Peyer's patch (tissue), 4 donors: ENCODE data around the gene CTNNA2. TPM values are rescaled to one million over a fixed set of nuclear protein-coding genes. Genes with fewer than 3 reads are reported as not detected.

Experiments
- DNase-seq, 3 donors: peaks; one replicate each; pipeline ENCODE4 v3.0.0-alpha.2; 2017 to 2019
- H3K27ac ChIP-seq, 4 donors: fragments of 200-600 bp; sonication (generic); one replicate each; pipeline ENCODE4 v1.5.1; 2016 to 2019
- H3K27me3 ChIP-seq, 2 donors: fragments of 200-600 bp; sonication (generic); one replicate each; pipeline ENCODE4 v1.5.1; 2019
- H3K36me3 ChIP-seq, 3 donors: fragments of 200-600 bp; sonication (generic); one replicate each; pipeline ENCODE4 v1.5.1; 2016 to 2019
- H3K4me1 ChIP-seq, 4 donors: fragments of 200-600 bp; sonication (generic); one replicate each; pipeline ENCODE4 v1.5.1; 2016 to 2019
- H3K4me3 ChIP-seq, 4 donors: fragments of 200-600 bp; sonication (generic); 1 replicate in 3 of 4; 2 replicates in 1 of 4; pipeline ENCODE4 v1.5.1; 2016 to 2019; ENCODE audit warnings: mild to moderate bottlenecking in 1 of 4
- H3K9me3 ChIP-seq, 4 donors: fragments of 200-600 bp; sonication (generic); one replicate each; pipeline ENCODE4 v1.5.1; 2016 to 2019; ENCODE audit warnings: mild to moderate bottlenecking in 1 of 4
- POLR2A ChIP-seq, 2 donors: fragments of 450-650 bp; IDR thresholded peaks; one replicate each; pipeline ENCODE4 v1.5.1; 2017; ENCODE audit warnings: antibody characterized with exemption in 2 of 2, mild to moderate bottlenecking in 2 of 2, moderate library complexity in 2 of 2
- total RNA-seq, 4 donors: library from RNA; depleted of rRNA; stranded (reverse); fragments of >200 nt; gene quantifications; one replicate each; pipeline ENCODE4 v1.1.0, GENCODE V29; 2016
- TF ChIP-seq, protein P1 (sequence below), 6 experiments: fragments of 450-650 bp in 4 of 6; fragments of 200-600 bp in 2 of 6; sonication (generic) in 1 of 6; IDR thresholded peaks; one replicate each; pipeline ENCODE4 v1.5.1; 2017 to 2019; ENCODE audit warnings: antibody characterized with exemption in 6 of 6, mild to moderate bottlenecking in 3 of 6, moderate library complexity in 1 of 6

CTNNA2 gene
- total RNA-seq, 4 donors from 2014 or later = 0.67 to 5.3 (median 0.88) TPM; not detected in 1

DNA sequence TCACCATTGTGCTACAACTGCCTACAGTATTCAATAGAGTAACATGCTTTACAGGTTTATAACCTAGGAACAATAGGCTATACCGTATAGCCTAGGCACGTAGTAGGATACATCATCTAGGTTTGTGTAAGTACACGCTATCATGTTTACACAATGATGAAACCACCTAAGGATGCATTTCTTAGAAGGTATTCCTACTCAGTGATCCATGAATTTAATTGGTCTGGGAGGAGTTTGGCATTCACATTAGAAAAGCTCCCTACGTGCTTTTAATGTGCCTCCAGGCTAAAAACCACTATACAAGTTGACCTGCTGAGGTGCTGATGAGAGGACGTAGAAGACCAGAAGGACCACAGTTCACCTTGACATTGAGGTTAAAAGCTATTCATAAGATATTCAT, 946.2 kb downstream of the CTNNA2 start:
- H3K4me1 ChIP-seq = no peaks in the 10 kb centered on the region
- TF ChIP-seq, protein P1, sequence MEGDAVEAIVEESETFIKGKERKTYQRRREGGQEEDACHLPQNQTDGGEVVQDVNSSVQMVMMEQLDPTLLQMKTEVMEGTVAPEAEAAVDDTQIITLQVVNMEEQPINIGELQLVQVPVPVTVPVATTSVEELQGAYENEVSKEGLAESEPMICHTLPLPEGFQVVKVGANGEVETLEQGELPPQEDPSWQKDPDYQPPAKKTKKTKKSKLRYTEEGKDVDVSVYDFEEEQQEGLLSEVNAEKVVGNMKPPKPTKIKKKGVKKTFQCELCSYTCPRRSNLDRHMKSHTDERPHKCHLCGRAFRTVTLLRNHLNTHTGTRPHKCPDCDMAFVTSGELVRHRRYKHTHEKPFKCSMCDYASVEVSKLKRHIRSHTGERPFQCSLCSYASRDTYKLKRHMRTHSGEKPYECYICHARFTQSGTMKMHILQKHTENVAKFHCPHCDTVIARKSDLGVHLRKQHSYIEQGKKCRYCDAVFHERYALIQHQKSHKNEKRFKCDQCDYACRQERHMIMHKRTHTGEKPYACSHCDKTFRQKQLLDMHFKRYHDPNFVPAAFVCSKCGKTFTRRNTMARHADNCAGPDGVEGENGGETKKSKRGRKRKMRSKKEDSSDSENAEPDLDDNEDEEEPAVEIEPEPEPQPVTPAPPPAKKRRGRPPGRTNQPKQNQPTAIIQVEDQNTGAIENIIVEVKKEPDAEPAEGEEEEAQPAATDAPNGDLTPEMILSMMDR (IDR thresholded peaks at IDR 0.05) = no peak
- TF ChIP-seq POLR2A (IDR thresholded peaks at IDR 0.05) = no peak
- DNase-seq = no peak
- H3K36me3 ChIP-seq = no peaks in the 10 kb centered on the region
- no peak overlapping the region for H3K27ac ChIP-seq
- no peaks in the 10 kb centered on the region for H3K27me3 ChIP-seq
- H3K9me3 ChIP-seq = no peaks in the 10 kb centered on the region
- H3K4me3 ChIP-seq = no peak overlapping the region

DNA sequence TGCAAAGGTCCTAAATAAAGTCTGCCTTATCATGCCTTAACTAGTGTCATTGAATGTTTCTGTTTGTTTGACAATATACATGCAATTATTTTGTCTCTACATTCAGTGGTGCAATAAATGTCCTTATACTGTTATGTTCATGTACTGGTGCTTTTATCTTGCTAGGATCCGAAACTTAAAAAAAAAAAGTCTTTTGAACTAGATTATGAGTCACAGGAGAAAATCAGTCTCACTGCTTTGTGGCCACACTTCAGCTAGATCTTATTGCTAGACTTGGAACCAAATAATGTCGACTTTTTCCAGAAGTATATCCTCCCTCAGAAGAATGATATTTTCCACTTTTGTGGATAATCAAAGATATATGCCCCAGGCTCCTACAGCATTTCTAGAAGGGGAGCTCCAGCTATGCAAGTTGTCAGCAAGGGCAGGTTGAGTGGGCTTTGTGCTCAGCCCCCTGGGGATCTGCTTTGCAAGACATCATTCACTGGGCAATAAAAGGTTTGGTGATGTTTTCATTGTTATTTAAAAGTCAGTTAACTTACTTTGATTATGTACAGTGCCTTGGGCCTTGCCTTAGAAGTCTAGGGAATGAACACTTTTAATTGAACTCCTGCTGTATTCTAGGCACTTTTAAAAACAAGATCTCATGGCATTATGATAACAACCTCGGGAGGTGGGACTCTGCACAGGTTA, 948.8 kb downstream of the CTNNA2 start:
- no peak overlapping the region for H3K27ac ChIP-seq
- no peak overlapping the region for H3K4me3 ChIP-seq
- DNase-seq = no peak
- no peaks in the 10 kb centered on the region for H3K9me3 ChIP-seq
- no peaks in the 10 kb centered on the region for H3K36me3 ChIP-seq
- H3K27me3 ChIP-seq = no peaks in the 10 kb centered on the region
- H3K4me1 ChIP-seq = no peaks in the 10 kb centered on the region
- TF ChIP-seq, protein P1 (IDR thresholded peaks at IDR 0.05) = no peak
- TF ChIP-seq POLR2A (IDR thresholded peaks at IDR 0.05) = no peak

DNA sequence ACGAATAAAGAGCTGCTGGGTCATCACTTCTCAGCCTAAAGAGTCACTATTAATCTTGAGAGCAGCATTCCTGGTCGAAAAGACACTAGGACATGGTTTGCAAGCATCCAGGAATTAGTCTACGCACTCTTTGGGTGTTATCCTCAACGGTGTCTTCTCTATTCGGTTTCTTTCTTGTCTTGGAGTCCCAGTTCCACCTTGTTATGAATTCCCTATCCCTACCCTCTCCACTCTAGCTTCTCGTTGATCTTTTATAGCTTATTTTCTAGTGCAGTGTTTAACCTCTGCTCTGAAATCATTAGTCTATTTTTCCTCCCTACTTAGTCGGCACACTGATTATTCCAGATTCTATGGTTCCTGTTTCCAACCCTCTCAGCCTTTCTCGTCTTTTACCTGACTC, 949.8 kb downstream of the CTNNA2 start:
- TF ChIP-seq, protein P1 (IDR thresholded peaks at IDR 0.05) = no peak
- no peak for TF ChIP-seq POLR2A (IDR thresholded peaks at IDR 0.05)
- no peak for DNase-seq
- no peaks in the 10 kb centered on the region for H3K36me3 ChIP-seq
- H3K4me3 ChIP-seq = no peak overlapping the region
- H3K27ac ChIP-seq = no peak overlapping the region
- H3K9me3 ChIP-seq = no peaks in the 10 kb centered on the region
- no peaks in the 10 kb centered on the region for H3K27me3 ChIP-seq
- no peaks in the 10 kb centered on the region for H3K4me1 ChIP-seq

DNA sequence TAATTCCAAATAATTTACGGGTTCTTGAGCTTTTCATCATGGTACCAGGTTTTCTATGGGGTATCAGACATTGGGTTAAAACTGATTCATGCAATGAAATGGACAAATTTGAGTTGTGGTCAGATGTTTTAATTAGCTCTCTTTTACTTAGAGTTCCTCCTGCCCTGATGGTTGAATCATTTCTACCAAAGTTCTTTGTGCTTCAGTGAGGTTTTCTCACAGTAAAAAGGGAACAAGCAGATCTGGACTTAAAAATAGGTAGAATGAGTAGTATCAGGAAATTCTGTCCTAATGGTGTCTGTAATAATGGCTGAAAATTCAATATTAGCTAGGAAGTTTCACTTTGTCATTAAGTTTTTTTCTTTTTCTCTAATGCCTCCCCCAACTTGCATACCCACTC, 951.4 kb downstream of the CTNNA2 start:
- TF ChIP-seq, protein P1 (IDR thresholded peaks at IDR 0.05) = no peak
- TF ChIP-seq POLR2A (IDR thresholded peaks at IDR 0.05) = no peak
- Histone ChIP-seq H3K4me3 (no peak overlapping the region), H3K27me3 (no peaks in the 10 kb centered on the region), H3K4me1 (no peaks in the 10 kb centered on the region), H3K27ac (no peak overlapping the region), H3K36me3 (no peaks in the 10 kb centered on the region), H3K9me3 (no peaks in the 10 kb centered on the region)
- no peak for DNase-seq

DNA sequence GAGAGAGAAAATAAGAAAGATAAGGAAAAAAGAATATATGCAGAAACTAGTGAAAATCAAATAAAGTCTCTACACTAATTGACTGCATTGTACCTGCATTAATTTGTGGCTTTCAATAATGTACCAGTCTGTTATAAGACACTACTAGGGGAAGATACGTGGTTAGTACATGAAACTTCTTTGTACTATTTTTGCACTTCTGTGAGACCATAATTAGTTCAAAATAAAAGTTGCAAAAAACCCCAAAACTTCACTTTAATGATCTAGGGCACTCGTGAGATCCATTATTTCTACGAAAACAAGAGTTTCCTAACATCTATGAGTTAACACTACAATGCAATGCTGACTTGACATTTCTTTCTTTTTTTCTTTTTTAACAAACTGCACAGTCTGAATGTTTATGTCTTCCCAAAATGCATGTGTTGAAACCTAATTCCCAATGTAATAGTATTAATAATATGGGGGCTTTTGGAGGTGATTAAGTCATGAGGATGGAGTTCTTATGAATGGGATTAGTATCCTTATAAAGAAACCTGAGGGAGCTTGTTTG, 954.5 kb downstream of the CTNNA2 start:
- TF ChIP-seq, protein P1 (IDR thresholded peaks at IDR 0.05) = no peak
- no peak for TF ChIP-seq POLR2A (IDR thresholded peaks at IDR 0.05)
- Histone ChIP-seq H3K27me3 (no peaks in the 10 kb centered on the region), H3K9me3 (no peaks in the 10 kb centered on the region), H3K4me3 (no peak overlapping the region), H3K27ac (no peak overlapping the region), H3K4me1 (no peaks in the 10 kb centered on the region), H3K36me3 (no peaks in the 10 kb centered on the region)
- no peak for DNase-seq
